Ascending aorta (tissue), 2 donors: ENCODE measurements around the gene SAXO1. TPM values are rescaled to one million over a fixed set of nuclear protein-coding genes. Genes with fewer than 3 reads are reported as not detected.

Source experiments
- DNase-seq, 2 donors: peaks; one replicate each; pipeline ENCODE4 v3.0.0-alpha.2; 2019; ENCODE audit warnings: low spot score in 2 of 2
- H3K27ac ChIP-seq, 2 donors: fragments of 200-600 bp; sonication (generic); one replicate each; pipeline ENCODE4 v1.5.1; 2016 to 2017; ENCODE audit warnings: mild to moderate bottlenecking in 1 of 2
- H3K27me3 ChIP-seq: fragments of 200-600 bp; sonication (generic); one replicate; pipeline ENCODE4 v1.5.1; 2017
- H3K36me3 ChIP-seq, 2 donors: fragments of 200-600 bp; sonication (generic); one replicate each; pipeline ENCODE4 v1.5.1; 2016
- H3K4me1 ChIP-seq, 2 donors: fragments of 200-600 bp; sonication (generic); one replicate each; pipeline ENCODE4 v1.5.1; 2016 to 2017; ENCODE audit warnings: mild to moderate bottlenecking in 1 of 2
- H3K4me3 ChIP-seq, 2 donors: fragments of 200-600 bp; sonication (generic); one replicate each; pipeline ENCODE4 v1.5.1; 2016 to 2017; ENCODE audit warnings: mild to moderate bottlenecking in 1 of 2
- H3K9me3 ChIP-seq, 2 donors: fragments of 200-600 bp; sonication (generic); one replicate each; pipeline ENCODE4 v1.5.1; 2016
- CTCF ChIP-seq, 3 experiments: fragments of 200-600 bp in 2 of 3; fragments of 450-650 bp in 1 of 3; sonication (generic) in 2 of 3; IDR thresholded peaks; one replicate each; pipeline ENCODE4 v1.5.1; 2016 to 2019; ENCODE audit warnings: antibody characterized with exemption in 3 of 3, mild to moderate bottlenecking in 1 of 3, moderate library complexity in 1 of 3
- intact Hi-C: fragments of 100-400 bp; cut with DNase I; formaldehyde crosslinking; loops from one replicate; pipeline ENCODE4 v1.15.1; 2023
- total RNA-seq: library from RNA; depleted of rRNA; stranded (reverse); fragments of >200 nt; gene quantifications from one replicate; pipeline ENCODE4 v1.1.0, GENCODE V29; 2016

The SAXO1 gene
- total RNA-seq, 1 donor from 2014 or later: 0.11 TPM

DNA sequence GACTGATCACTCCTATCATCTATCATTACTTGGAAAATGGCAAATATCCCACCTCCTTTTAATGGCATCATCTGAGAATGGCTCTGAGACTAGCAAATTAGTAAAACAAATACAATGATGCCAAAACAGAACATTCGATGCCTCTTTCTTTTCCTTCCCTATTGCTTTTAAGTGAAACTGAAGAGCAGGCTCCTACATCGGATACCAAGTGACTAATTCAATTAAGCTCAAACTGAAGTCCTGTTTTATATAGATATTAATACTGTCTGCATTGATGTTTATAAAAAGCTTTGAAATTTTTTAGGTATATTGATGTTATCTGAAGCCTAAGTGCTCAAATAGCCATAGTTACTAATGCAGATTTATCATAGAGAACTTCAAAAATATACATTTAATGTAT is 43.9 kb downstream of the SAXO1 start:
- no peak for DNase-seq
- H3K4me3 ChIP-seq: no peak overlapping the region
- no peaks in the 10 kb centered on the region for H3K27me3 ChIP-seq
- intact Hi-C loops: no loop called here
- no peak for TF ChIP-seq CTCF (IDR thresholded peaks at IDR 0.05)
- H3K36me3 ChIP-seq: no peaks in the 10 kb centered on the region
- peaks cover 0 to 4% of the 10 kb centered on the region in 2 donors for H3K9me3 ChIP-seq
- H3K27ac ChIP-seq: no peak overlapping the region
- H3K4me1 ChIP-seq: no peaks in the 10 kb centered on the region

- Histone ChIP-seq H3K9me3 (peaks cover 0 to 9% of the 10 kb centered on the region in 2 donors), H3K27ac (no peak overlapping the region), H3K4me3 (no peak overlapping the region), H3K36me3 (no peaks in the 10 kb centered on the region), H3K4me1 (no peaks in the 10 kb centered on the region), H3K27me3 (no peaks in the 10 kb centered on the region)
- intact Hi-C loops: no loop called here
- TF ChIP-seq CTCF (IDR thresholded peaks at IDR 0.05): no peak
- no peak for DNase-seq
Observed at GRCh38 chr9:18988003-18988402, 45.0 kb downstream of the SAXO1 start.

DNA sequence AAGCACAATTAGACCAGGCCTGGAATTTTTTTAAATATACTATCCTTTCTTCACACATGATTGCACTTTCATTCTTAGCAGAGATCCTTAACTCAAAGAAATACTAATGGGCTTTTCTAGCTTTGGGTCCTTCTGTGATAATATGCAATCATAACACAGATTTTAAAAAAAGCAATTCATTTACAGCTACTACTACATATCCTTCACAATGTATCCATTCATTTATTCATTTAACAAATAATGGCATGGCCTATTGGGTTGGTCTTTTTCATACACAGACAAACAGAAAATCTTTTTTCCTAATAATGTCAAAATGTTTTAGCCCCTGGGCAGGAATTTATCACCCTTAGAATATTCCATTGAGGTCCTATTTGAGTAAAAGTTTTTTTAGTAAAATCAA is 47.0 kb downstream of the SAXO1 start:
- Histone ChIP-seq H3K4me3 (no peak overlapping the region), H3K4me1 (no peaks in the 10 kb centered on the region), H3K27me3 (no peaks in the 10 kb centered on the region), H3K27ac (no peak overlapping the region), H3K36me3 (no peaks in the 10 kb centered on the region), H3K9me3 (peaks cover 0 to 9% of the 10 kb centered on the region in 2 donors)
- intact Hi-C loops: no loop called here
- no peak for TF ChIP-seq CTCF (IDR thresholded peaks at IDR 0.05)
- no peak for DNase-seq

- no peaks in the 10 kb centered on the region for H3K4me1 ChIP-seq
- TF ChIP-seq CTCF (IDR thresholded peaks at IDR 0.05): no peak
- peaks cover 0 to 9% of the 10 kb centered on the region in 2 donors for H3K9me3 ChIP-seq
- H3K27ac ChIP-seq: no peak overlapping the region
- H3K4me3 ChIP-seq: no peak overlapping the region
- no peak for DNase-seq
- intact Hi-C loops: no loop called here
- H3K27me3 ChIP-seq: no peaks in the 10 kb centered on the region
- H3K36me3 ChIP-seq: no peaks in the 10 kb centered on the region
Observed at GRCh38 chr9:18985464-18985951, 47.5 kb downstream of the SAXO1 start.

DNA sequence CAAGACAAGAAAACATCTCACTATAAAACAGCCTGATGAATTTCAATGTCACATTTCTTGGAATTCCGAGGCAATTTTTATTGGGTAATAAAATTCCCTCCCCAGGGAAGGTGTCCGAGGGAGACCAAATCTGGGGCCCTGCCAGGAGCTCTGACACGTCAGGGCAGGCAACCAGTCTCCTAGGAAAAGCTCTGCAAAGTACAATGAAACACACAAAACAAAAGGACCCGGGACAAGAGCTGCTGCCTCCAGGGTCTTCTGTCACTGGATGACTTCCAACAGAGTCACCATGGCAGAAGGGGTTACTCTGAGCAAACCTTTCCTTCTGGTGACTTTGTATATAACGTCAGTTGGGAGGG is 50.8 kb downstream of the SAXO1 start:
- H3K9me3 ChIP-seq: peaks cover 0 to 9% of the 10 kb centered on the region in 2 donors
- intact Hi-C loops: no loop called here
- no peaks in the 10 kb centered on the region for H3K27me3 ChIP-seq
- H3K27ac ChIP-seq: no peak overlapping the region
- no peaks in the 10 kb centered on the region for H3K36me3 ChIP-seq
- no peak overlapping the region for H3K4me3 ChIP-seq
- DNase-seq: no peak
- H3K4me1 ChIP-seq: peaks cover 0 to 8% of the 10 kb centered on the region in 2 donors
- no peak for TF ChIP-seq CTCF (IDR thresholded peaks at IDR 0.05)
